WERI-Rb-1 (cell line): ENCODE measurements around the gene PSMB4.

Experiments
- DNase-seq: peaks from one replicate; pipeline ENCODE4 v3.0.0-alpha.2; 2020
- H3K27ac ChIP-seq: fragments of 250-450 bp; sonication (Bioruptor Pico); 2 replicates; pipeline ENCODE4 v1.5.1; 2020; ENCODE audit warnings: mild to moderate bottlenecking, moderate library complexity
- H3K27me3 ChIP-seq: fragments of 250-450 bp; sonication (Bioruptor Pico); 2 replicates; pipeline ENCODE4 v1.5.1; 2021; ENCODE audit warnings: mild to moderate bottlenecking, low read depth, moderate library complexity; ENCODE audit not compliant: insufficient read depth, severe bottlenecking
- H3K36me3 ChIP-seq: fragments of 250-450 bp; sonication (Bioruptor Pico); 2 replicates; pipeline ENCODE4 v1.5.1; 2020; ENCODE audit warnings: mild to moderate bottlenecking, moderate library complexity
- H3K4me3 ChIP-seq: 2 replicates; pipeline ENCODE4 v1.5.1; 2011; ENCODE audit warnings: low read depth, mild to moderate bottlenecking, control low read depth, low read length
- H3K9me3 ChIP-seq: fragments of 250-450 bp; sonication (Bioruptor Pico); 2 replicates; pipeline ENCODE4 v1.5.1; 2021; ENCODE audit warnings: mild to moderate bottlenecking, moderate library complexity; ENCODE audit not compliant: severe bottlenecking
- CTCF ChIP-seq: IDR thresholded peaks from 2 replicates; pipeline ENCODE4 v1.5.1; 2011; ENCODE audit warnings: low read depth, mild to moderate bottlenecking, control low read depth, inconsistent platforms, low read length

Gene PSMB4

GRCh38 chr1:151406176-151406575 is 6.8 kb downstream of the PSMB4 start:
- Histone ChIP-seq H3K27ac (no peak overlapping the region), H3K4me3 (no peak overlapping the region), H3K27me3 (no peaks in the 10 kb centered on the region), H3K36me3 (peaks cover 99% of the 10 kb centered on the region), H3K9me3 (no peaks in the 10 kb centered on the region)
- DNase-seq = no peak
- TF ChIP-seq CTCF = no peak

DNA sequence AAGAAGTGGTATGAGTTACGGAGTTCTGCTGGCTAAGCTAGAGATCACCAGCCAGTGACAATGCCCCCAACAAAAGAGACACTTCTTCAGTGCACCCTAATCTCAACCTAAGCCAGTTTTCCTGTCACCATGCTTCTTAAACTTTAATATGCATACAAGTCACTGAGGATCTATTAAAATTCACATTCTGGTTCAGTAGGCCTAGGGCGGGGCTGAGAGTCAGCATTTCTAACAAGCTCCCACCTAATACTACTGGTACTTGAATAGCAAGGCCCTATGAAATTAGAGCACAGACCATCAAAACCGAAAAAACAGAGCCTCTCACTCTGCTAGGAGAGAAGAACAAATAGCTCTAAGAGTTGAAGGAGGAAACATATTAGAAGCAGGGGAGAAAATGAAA is 7.9 kb downstream of the PSMB4 start:
- Histone ChIP-seq H3K36me3 (peaks cover 99% of the 10 kb centered on the region), H3K4me3 (no peak overlapping the region), H3K9me3 (no peaks in the 10 kb centered on the region), H3K27me3 (no peaks in the 10 kb centered on the region), H3K27ac (no peak overlapping the region)
- TF ChIP-seq CTCF = no peak
- no peak for DNase-seq

DNA sequence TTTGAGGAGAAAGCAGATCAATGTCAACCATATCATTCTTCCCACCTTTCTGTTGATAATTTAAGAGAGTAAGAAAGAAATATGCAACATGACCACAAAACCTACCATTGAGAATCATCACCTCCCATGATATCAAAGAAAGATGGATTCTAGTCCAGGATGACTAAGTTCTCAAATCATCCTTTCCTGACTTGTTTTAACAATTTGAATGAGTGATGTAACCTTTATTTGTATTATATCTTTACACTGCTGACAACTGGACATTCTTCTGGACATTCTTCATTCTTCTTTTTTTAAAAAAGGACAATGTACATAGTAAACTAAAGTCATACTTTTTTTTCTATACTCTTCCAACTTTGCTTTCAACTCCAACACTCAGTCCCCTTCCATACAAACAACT is 9.5 kb downstream of the PSMB4 start:
- Histone ChIP-seq H3K27me3 (no peaks in the 10 kb centered on the region), H3K36me3 (peaks cover 96% of the 10 kb centered on the region), H3K27ac (no peak overlapping the region), H3K9me3 (no peaks in the 10 kb centered on the region), H3K4me3 (no peak overlapping the region)
- DNase-seq = no peak
- TF ChIP-seq CTCF = no peak

GRCh38 chr1:151411884-151412283 is 12.5 kb downstream of the PSMB4 start:
- Histone ChIP-seq H3K27ac (no peak overlapping the region), H3K9me3 (no peaks in the 10 kb centered on the region), H3K27me3 (no peaks in the 10 kb centered on the region), H3K36me3 (peaks cover 95% of the 10 kb centered on the region), H3K4me3 (no peak overlapping the region)
- no peak for TF ChIP-seq CTCF
- no peak for DNase-seq

- no peaks in the 10 kb centered on the region for H3K9me3 ChIP-seq
- no peak overlapping the region for H3K4me3 ChIP-seq
- peaks cover 92% of the 10 kb centered on the region for H3K36me3 ChIP-seq
- no peak for DNase-seq
- no peak overlapping the region for H3K27ac ChIP-seq
- no peaks in the 10 kb centered on the region for H3K27me3 ChIP-seq
- TF ChIP-seq CTCF = no peak
Measured at GRCh38 chr1:151416231-151416630, 16.9 kb downstream of the PSMB4 start.

- no peak for TF ChIP-seq CTCF
- H3K4me3 ChIP-seq = no peak overlapping the region
- peaks cover 92% of the 10 kb centered on the region for H3K36me3 ChIP-seq
- no peaks in the 10 kb centered on the region for H3K9me3 ChIP-seq
- no peak for DNase-seq
- no peak overlapping the region for H3K27ac ChIP-seq
- H3K27me3 ChIP-seq = no peaks in the 10 kb centered on the region
Measured at GRCh38 chr1:151418081-151418480, 18.7 kb downstream of the PSMB4 start.
